Activated B cell treated with CpG ODN at 0.5 μM for 24 hours (primary cell): ENCODE results near the gene SLC45A2. TPM values are rescaled to one million over a fixed set of nuclear protein-coding genes. Genes with fewer than 3 reads are reported as not detected.
A peak's percentile ranks its signal among the peaks of the same experiment; 100 is the strongest.

Experiments
- ATAC-seq: fragments of 200-7000 bp; cut with Tn5 transposase; one replicate; pipeline ENCODE4 v1.10.0; 2021; ENCODE audit warnings: low read depth, mild to moderate bottlenecking, moderate library complexity
- CTCF ChIA-PET: fragments of 350-600 bp; sonication (Branson Sonifier 250); formaldehyde crosslinking; loops from one replicate; lab custom pipeline; 2021; ENCODE audit warnings: antibody characterized with exemption; lab: Charles Lee
- POLR2A ChIA-PET: fragments of 350-600 bp; sonication (Branson Sonifier 250); formaldehyde crosslinking; loops from one replicate; lab custom pipeline; 2021; ENCODE audit warnings: antibody characterized with exemption; lab: Charles Lee
- DNase-seq: peaks from one replicate; pipeline ENCODE4 v3.0.0; 2022
- H3K27ac Mint-ChIP-seq: one replicate; pipeline ENCODE4 v1.8.0; 2020; ENCODE audit warnings: mixed read lengths
- H3K27me3 Mint-ChIP-seq: one replicate; pipeline ENCODE4 v1.8.0; 2021; ENCODE audit warnings: mixed read lengths
- H3K36me3 Mint-ChIP-seq: one replicate; pipeline ENCODE4 v1.8.0; 2021; ENCODE audit warnings: low read depth, mixed read lengths
- H3K4me1 Mint-ChIP-seq: one replicate; pipeline ENCODE4 v1.8.0; 2021; ENCODE audit warnings: mixed read lengths
- H3K4me3 Mint-ChIP-seq: one replicate; pipeline ENCODE4 v1.8.0; 2020; ENCODE audit warnings: mild to moderate bottlenecking, mixed read lengths
- H3K9me3 Mint-ChIP-seq: one replicate; pipeline ENCODE4 v1.8.0; 2020; ENCODE audit warnings: mixed read lengths
- CTCF ChIP-seq: fragments of 200-600 bp; IDR thresholded peaks from one replicate; pipeline ENCODE4 v1.8.0; 2022; ENCODE audit warnings: antibody characterized with exemption, mild to moderate bottlenecking
- intact Hi-C: fragments of 100-400 bp; cut with micrococcal nuclease; formaldehyde crosslinking; loops from one replicate; pipeline ENCODE4 v1.15.1; 2024
- total RNA-seq: library from RNA; stranded (reverse); gene quantifications from 2 replicates; pipeline ENCODE4 v1.2.3, GENCODE V29; 2022

Gene SLC45A2
- total RNA-seq, 1 donor from 2014 or later = not detected

DNA sequence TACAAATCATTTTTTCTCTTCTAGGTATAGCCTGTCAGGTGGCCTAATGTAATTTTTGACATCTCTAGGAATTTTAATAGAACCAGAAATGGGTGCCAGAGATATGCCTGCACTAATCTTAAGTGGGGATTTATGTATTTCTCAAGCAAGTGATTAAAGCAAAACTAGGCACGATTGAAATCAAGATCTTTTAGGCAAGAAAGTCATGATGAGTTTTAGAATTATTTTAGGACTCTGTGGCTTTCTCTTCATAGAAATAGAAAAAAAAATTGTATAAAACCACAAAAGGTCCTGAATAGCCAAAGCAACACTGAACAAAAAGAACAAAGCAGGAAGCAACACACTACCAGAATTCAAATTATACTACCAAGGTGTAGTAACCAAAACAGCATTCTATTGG lies 24.3 kb upstream of the SLC45A2 start:
- Mint-ChIP-seq H3K36me3 (peaks cover 16% of the 10 kb centered on the region), H3K9me3 (peaks cover 2% of the 10 kb centered on the region), H3K27me3 (no peaks in the 10 kb centered on the region), H3K4me3 (peak overlapping the region; percentile 95), H3K4me1 (peaks cover 23% of the 10 kb centered on the region), H3K27ac (peak overlapping the region; percentile 91)
- intact Hi-C loops = loop anchor here (1.0 to 5.0 kb wide), 2 partner anchors 569 to 1422 kb away; partner anchors contain the start of genes SUB1 and TARS1
- TF ChIP-seq CTCF = no peak
- ATAC-seq (no peak), DNase-seq (no peak)
- CTCF ChIA-PET = no interaction called here
- POLR2A ChIA-PET = interaction anchor here (1.4 to 1.5 kb wide), 4 partner anchors 568 to 921 kb away, joined by 3 to 11 read pairs (median 6); partner anchors contain the start of genes BRIX1, DNAJC21, RAD1 and TARS1

DNA sequence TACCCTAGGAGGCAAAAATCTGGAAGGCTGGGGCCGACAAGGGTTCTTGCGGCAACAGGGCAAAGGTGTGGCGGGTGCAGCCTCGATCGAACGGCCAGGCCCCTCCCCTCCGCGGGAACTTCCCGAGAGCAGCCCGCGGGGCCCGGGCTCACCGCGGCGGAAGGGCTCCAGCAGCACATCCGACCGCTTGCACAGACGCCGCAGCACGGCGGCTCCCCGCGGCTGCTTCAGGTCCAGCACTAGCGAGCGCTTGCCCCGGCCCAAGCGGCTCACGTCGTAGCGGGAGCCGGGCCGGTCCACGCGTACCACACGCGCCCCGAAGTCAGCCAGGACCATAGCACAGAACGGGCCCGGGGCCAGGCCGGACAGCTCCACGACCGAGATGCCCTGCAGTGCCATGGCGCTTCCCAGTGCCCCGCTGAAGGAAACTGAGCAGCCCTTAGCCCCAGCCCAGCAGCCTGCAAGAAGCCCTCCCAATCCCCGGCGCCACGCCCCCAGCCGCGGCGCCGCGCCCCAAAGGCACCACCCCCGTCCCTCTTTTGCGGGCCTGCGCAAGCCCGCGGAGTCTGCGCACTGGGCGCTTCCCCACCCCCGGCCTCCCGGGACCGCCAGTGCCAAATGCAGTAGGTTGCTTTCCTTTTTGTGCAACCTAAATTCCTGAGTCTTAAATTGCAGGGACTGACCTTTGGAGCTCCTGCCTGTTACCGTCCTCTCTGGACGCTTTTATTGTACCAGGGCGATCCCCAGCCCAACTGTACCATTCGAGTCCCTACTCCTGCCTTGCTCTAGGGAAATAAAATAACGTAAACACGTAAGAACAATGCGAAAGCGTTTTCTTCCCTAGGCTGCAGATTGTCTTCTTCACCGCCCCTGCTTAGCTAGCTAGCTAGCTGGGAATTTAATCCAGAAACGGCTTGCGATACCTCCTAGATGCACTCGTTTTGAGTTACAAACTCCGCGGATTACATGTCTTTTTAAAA lies 23.4 kb upstream of the SLC45A2 start, which contains the start of gene AMACR:
AMACR (minus strand) TSS at position 430 of the 980 bp plus-strand sequence; CDS start at position 399, 31 bp downstream.
- intact Hi-C loops = loop anchor here (1.0 to 5.0 kb wide), 6 partner anchors 11 to 1421 kb away; partner anchors contain the start of genes DNAJC21, RXFP3, SUB1 and TARS1
- peak; percentile 92 for ATAC-seq
- POLR2A ChIA-PET = interaction anchor here (1.4 to 1.5 kb wide), 4 partner anchors 567 to 922 kb away, joined by 3 to 11 read pairs (median 6); partner anchors contain the start of genes BRIX1, DNAJC21, RAD1 and TARS1

DNA sequence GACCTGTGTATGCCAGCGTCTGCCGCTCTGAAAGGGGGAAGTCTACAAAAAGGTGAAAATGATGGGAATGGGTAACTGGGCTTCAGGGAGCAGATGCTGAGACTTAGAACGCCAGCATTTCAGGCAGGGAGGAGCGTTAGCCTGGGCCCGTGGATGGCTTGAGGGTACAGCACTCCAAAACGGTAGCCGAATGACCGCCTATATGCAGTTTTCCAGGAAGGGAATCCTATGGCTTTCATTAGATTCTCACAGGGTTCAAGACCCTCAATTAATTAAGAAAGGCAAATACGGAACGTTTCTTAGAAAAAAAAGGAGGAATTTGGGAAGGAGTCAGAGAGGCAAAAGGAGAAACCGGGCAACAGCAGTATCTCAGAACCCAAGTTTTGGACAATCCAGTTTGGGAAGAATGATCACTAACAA lies 22.7 kb upstream of the SLC45A2 start:
- ChIA-PET POLR2A (interaction anchor here (1.5 kb wide), 2 partner anchors 566 to 908 kb away, joined by 3 to 8 read pairs; partner anchors contain the start of genes BRIX1, RAD1 and TARS1), CTCF (interaction anchor here (1.3 kb wide), 1 partner anchor 10 kb away, joined by 7 read pairs; no protein-coding TSS in a partner anchor)
- no peaks in the 10 kb centered on the region for H3K27me3 Mint-ChIP-seq
- H3K9me3 Mint-ChIP-seq = no peaks in the 10 kb centered on the region
- peak overlapping the region; percentile 91 for H3K27ac Mint-ChIP-seq
- TF ChIP-seq CTCF = no peak
- H3K36me3 Mint-ChIP-seq = peaks cover 30% of the 10 kb centered on the region
- intact Hi-C loops = loop anchor here (1.0 to 5.0 kb wide), 5 partner anchors 10 to 1420 kb away; partner anchors contain the start of genes DNAJC21, RXFP3, SUB1 and TTC23L
- peak overlapping the region; percentile 95 for H3K4me3 Mint-ChIP-seq
- DNase-seq (no peak), ATAC-seq (no peak)
- H3K4me1 Mint-ChIP-seq = peaks cover 23% of the 10 kb centered on the region

More for the DNA sequence above, 23.4 kb upstream of the SLC45A2 start, which contains the start of gene AMACR:
- DNase-seq = peak; percentile 90
- CTCF ChIA-PET = no interaction called here
- Mint-ChIP-seq H3K36me3 (peaks cover 25% of the 10 kb centered on the region), H3K27me3 (no peaks in the 10 kb centered on the region), H3K27ac (peak within 1 kb of the TSS; percentile 91), H3K4me3 (peak within 1 kb of the TSS; percentile 95), H3K4me1 (peaks cover 23% of the 10 kb centered on the region), H3K9me3 (no peaks in the 10 kb centered on the region)
- no peak for TF ChIP-seq CTCF

GRCh38 chr5:34005681-34006080 lies 21.2 kb upstream of the SLC45A2 start:
- no peak for TF ChIP-seq CTCF
- Mint-ChIP-seq H3K4me3 (no peak overlapping the region), H3K27ac (no peak overlapping the region), H3K9me3 (no peaks in the 10 kb centered on the region), H3K4me1 (peaks cover 23% of the 10 kb centered on the region), H3K27me3 (no peaks in the 10 kb centered on the region), H3K36me3 (peaks cover 33% of the 10 kb centered on the region)
- CTCF ChIA-PET = interaction anchor here (1.3 kb wide), 1 partner anchor 8 kb away, joined by 7 read pairs; no protein-coding TSS in a partner anchor
- intact Hi-C loops = loop anchor here (2.0 to 5.0 kb wide), 2 partner anchors 69 to 1418 kb away; partner anchors contain the start of genes RXFP3 and SUB1
- no peak for DNase-seq
- ATAC-seq = no peak
- POLR2A ChIA-PET = no interaction called here
